ENCODE measurements around the gene CLIC1.

The CLIC1 gene

GRCh38 chr6:31736021-31736767, at the start of gene CLIC1:
TSS of gene CLIC1 (minus strand) at chr6:31736530. CDS start at chr6:31736300, 230 bp downstream.
- peak within 1 kb of the TSS; percentile 100 for H3K9ac ChIP-seq (ENCODE audit: low read depth, low read length, poor library complexity, severe bottlenecking)
- H3K4me2 ChIP-seq (ENCODE audit: low read depth, low read length, poor library complexity, severe bottlenecking) = peak within 1 kb of the TSS; percentile 99
- peaks cover 27% of the 10 kb centered on the region for H3K36me3 ChIP-seq (ENCODE audit: insufficient read depth, low read length)
- no peak within 1 kb of the TSS for H2AFZ ChIP-seq (ENCODE audit: low read length)
- H4K20me1 ChIP-seq (ENCODE audit: insufficient read depth, low read length, poor library complexity, severe bottlenecking) = peaks cover 29% of the 10 kb centered on the region
- peaks cover 9% of the 10 kb centered on the region for H3K27me3 ChIP-seq (ENCODE audit: insufficient read depth, low read length, poor library complexity, severe bottlenecking)
- H3K9me2 ChIP-seq (replicated peaks; ENCODE audit: low read depth, low read length) = no peaks in the 10 kb centered on the region
- no peaks in the 10 kb centered on the region for H3K9me3 ChIP-seq (ENCODE audit: insufficient read depth, low read depth, low read length)
- TF ChIP-seq EZH2phosphoT487 (IDR thresholded peaks at IDR 0.05; ENCODE audit: borderline replicate concordance) (no peak), CTCF (conservative IDR thresholded peaks at IDR 0.05; ENCODE audit: low read length) (no peak)
- peaks cover 60% of the 10 kb centered on the region for H3K4me1 ChIP-seq (ENCODE audit: insufficient read depth, low read length, poor library complexity, severe bottlenecking)
- H3K79me2 ChIP-seq (ENCODE audit: insufficient read depth, low read length) = peaks cover 75% of the 10 kb centered on the region
- peak within 1 kb of the TSS; percentile 100 for H3K4me3 ChIP-seq (ENCODE audit: low read length, poor library complexity, severe bottlenecking)
- peaks cover 20% of the 10 kb centered on the region for H3F3A ChIP-seq (ENCODE audit: low read depth)

- no peaks in the 10 kb centered on the region for H3F3A ChIP-seq (ENCODE audit: low read depth)
- H3K4me2 ChIP-seq (ENCODE audit: low read depth, low read length, poor library complexity, severe bottlenecking) = no peak overlapping the region
- no peak overlapping the region for H3K4me3 ChIP-seq (ENCODE audit: low read length, poor library complexity, severe bottlenecking)
- H3K9me2 ChIP-seq (replicated peaks; ENCODE audit: low read depth, low read length) = no peaks in the 10 kb centered on the region
- H4K20me1 ChIP-seq (ENCODE audit: insufficient read depth, low read length, poor library complexity, severe bottlenecking) = no peaks in the 10 kb centered on the region
- no peak overlapping the region for H3K9ac ChIP-seq (ENCODE audit: low read depth, low read length, poor library complexity, severe bottlenecking)
- TF ChIP-seq CTCF (conservative IDR thresholded peaks at IDR 0.05; ENCODE audit: low read length) (no peak), EZH2phosphoT487 (IDR thresholded peaks at IDR 0.05; ENCODE audit: borderline replicate concordance) (no peak)
- H3K4me1 ChIP-seq (ENCODE audit: insufficient read depth, low read length, poor library complexity, severe bottlenecking) = no peaks in the 10 kb centered on the region
- no peak overlapping the region for H2AFZ ChIP-seq (ENCODE audit: low read length)
- H3K27me3 ChIP-seq (ENCODE audit: insufficient read depth, low read length, poor library complexity, severe bottlenecking) = no peaks in the 10 kb centered on the region
- H3K36me3 ChIP-seq (ENCODE audit: insufficient read depth, low read length) = peaks cover 46% of the 10 kb centered on the region
- H3K9me3 ChIP-seq (ENCODE audit: insufficient read depth, low read depth, low read length) = no peaks in the 10 kb centered on the region
- H3K79me2 ChIP-seq (ENCODE audit: insufficient read depth, low read length) = no peaks in the 10 kb centered on the region; the same call in 1 of the 2 replicates
Observed at GRCh38 chr6:31785475-31785874, 49.1 kb upstream of the CLIC1 start.

- no peak overlapping the region for H3K4me2 ChIP-seq (ENCODE audit: low read depth, low read length, poor library complexity, severe bottlenecking)
- no peak overlapping the region for H3K4me3 ChIP-seq (ENCODE audit: low read length, poor library complexity, severe bottlenecking)
- no peak for TF ChIP-seq CTCF (conservative IDR thresholded peaks at IDR 0.05; ENCODE audit: low read length)
- no peak for TF ChIP-seq EZH2phosphoT487 (IDR thresholded peaks at IDR 0.05; ENCODE audit: borderline replicate concordance)
- no peaks in the 10 kb centered on the region for H3F3A ChIP-seq (ENCODE audit: low read depth)
- no peaks in the 10 kb centered on the region for H3K9me3 ChIP-seq (ENCODE audit: insufficient read depth, low read depth, low read length)
- no peaks in the 10 kb centered on the region for H3K9me2 ChIP-seq (replicated peaks; ENCODE audit: low read depth, low read length)
- H3K36me3 ChIP-seq (ENCODE audit: insufficient read depth, low read length) = peaks cover 54% of the 10 kb centered on the region; the same call in 1 of the 2 replicates
- H3K4me1 ChIP-seq (ENCODE audit: insufficient read depth, low read length, poor library complexity, severe bottlenecking) = no peaks in the 10 kb centered on the region
- H3K9ac ChIP-seq (ENCODE audit: low read depth, low read length, poor library complexity, severe bottlenecking) = no peak overlapping the region
- no peak overlapping the region for H2AFZ ChIP-seq (ENCODE audit: low read length)
- no peaks in the 10 kb centered on the region for H3K27me3 ChIP-seq (ENCODE audit: insufficient read depth, low read length, poor library complexity, severe bottlenecking)
- no peaks in the 10 kb centered on the region for H4K20me1 ChIP-seq (ENCODE audit: insufficient read depth, low read length, poor library complexity, severe bottlenecking)
- no peaks in the 10 kb centered on the region; the same call in 1 of the 2 replicates for H3K79me2 ChIP-seq (ENCODE audit: insufficient read depth, low read length)
Observed at GRCh38 chr6:31784098-31784925, 48.0 kb upstream of the CLIC1 start.

Data from Loucy (cell line).